Measurements from ENCODE around the gene PFDN6.
"Not testable (repeated sequence)": the region's sequence is repeated elsewhere in the genome, so short reads cannot be mapped to it uniquely, and the experiment has no call there.

GRCh38 chr6:33262490-33262889 lies 26.9 kb upstream of the PFDN6 start:
- not testable (repeated sequence) for TF ChIP-seq EZH2phosphoT487 (IDR thresholded peaks at IDR 0.05; ENCODE audit: borderline replicate concordance, low read length)
- TF ChIP-seq, protein P1, sequence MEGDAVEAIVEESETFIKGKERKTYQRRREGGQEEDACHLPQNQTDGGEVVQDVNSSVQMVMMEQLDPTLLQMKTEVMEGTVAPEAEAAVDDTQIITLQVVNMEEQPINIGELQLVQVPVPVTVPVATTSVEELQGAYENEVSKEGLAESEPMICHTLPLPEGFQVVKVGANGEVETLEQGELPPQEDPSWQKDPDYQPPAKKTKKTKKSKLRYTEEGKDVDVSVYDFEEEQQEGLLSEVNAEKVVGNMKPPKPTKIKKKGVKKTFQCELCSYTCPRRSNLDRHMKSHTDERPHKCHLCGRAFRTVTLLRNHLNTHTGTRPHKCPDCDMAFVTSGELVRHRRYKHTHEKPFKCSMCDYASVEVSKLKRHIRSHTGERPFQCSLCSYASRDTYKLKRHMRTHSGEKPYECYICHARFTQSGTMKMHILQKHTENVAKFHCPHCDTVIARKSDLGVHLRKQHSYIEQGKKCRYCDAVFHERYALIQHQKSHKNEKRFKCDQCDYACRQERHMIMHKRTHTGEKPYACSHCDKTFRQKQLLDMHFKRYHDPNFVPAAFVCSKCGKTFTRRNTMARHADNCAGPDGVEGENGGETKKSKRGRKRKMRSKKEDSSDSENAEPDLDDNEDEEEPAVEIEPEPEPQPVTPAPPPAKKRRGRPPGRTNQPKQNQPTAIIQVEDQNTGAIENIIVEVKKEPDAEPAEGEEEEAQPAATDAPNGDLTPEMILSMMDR (IDR thresholded peaks at IDR 0.05; ENCODE audit: low read depth, low read length, poor library complexity, severe bottlenecking): not testable (repeated sequence)
